IMR-90 (cell line): Measurements from ENCODE around the gene COL20A1. TPM values are rescaled to one million over a fixed set of nuclear protein-coding genes. Genes with fewer than 3 reads are reported as not detected.

Experiments used
- ATAC-seq: fragments of 200-7000 bp; cut with Tn5 transposase; 2 replicates; pipeline ENCODE4 v1.9.1; 2020; ENCODE audit warnings: low read depth, mild to moderate bottlenecking, moderate library complexity
- BruUV-seq: library from RNA; stranded (reverse); fragments of 400-500 nt; replicated peaks from 2 replicates; lab custom pipeline; 2021; lab: Mats Ljungman, UMichigan
- CTCF ChIA-PET: fragments of 300-600 bp; formaldehyde crosslinking; extraction: SDS; loops from one replicate; lab custom pipeline; 2021; ENCODE audit warnings: antibody characterized with exemption; lab: Yijun Ruan, JAX
- POLR2A ChIA-PET: fragments of 300-600 bp; sonication (Branson Sonifier 250); formaldehyde crosslinking; loops from one replicate; lab custom pipeline; 2022; ENCODE audit warnings: antibody characterized with exemption; ENCODE audit not compliant: unreplicated experiment; lab: Charles Lee
- DNase-seq: peaks from one replicate; pipeline ENCODE4 v3.0.0; 2013
- H2AFZ ChIP-seq: replicated peaks from 2 replicates; pipeline ENCODE3; 2013; ENCODE audit warnings: low read length, mild to moderate bottlenecking; ENCODE audit not compliant: poor library complexity
- H2AK5ac ChIP-seq: 2 replicates; pipeline ENCODE4 v1.6.1; 2013; ENCODE audit warnings: low read depth, low read length, inconsistent platforms
- H2AK9ac ChIP-seq: replicated peaks from 2 replicates; pipeline ENCODE3; 2013; ENCODE audit warnings: mild to moderate bottlenecking, low read depth, low read length, moderate library complexity; ENCODE audit not compliant: poor library complexity
- H2BK120ac ChIP-seq: 2 replicates; pipeline ENCODE4 v1.6.1; 2013; ENCODE audit warnings: low read depth, low read length, inconsistent platforms
- H2BK15ac ChIP-seq: 3 replicates; pipeline ENCODE4 v1.6.1; 2013; ENCODE audit warnings: low read depth, low read length, inconsistent platforms
- H2BK20ac ChIP-seq: 2 replicates; pipeline ENCODE4 v1.6.1; 2013; ENCODE audit warnings: low read depth, mild to moderate bottlenecking, inconsistent platforms, low read length, moderate library complexity
- H2BK5ac ChIP-seq: 2 replicates; pipeline ENCODE4 v1.6.1; 2013; ENCODE audit warnings: mild to moderate bottlenecking, low read depth, low read length, inconsistent platforms; ENCODE audit not compliant: poor library complexity, severe bottlenecking
- H3K14ac ChIP-seq: replicated peaks from 2 replicates; pipeline ENCODE4 v1.6.1; 2013; ENCODE audit warnings: low read depth, low read length, inconsistent platforms
- H3K18ac ChIP-seq: 2 replicates; pipeline ENCODE4 v1.6.1; 2013; ENCODE audit warnings: low read depth, low read length, control low read depth
- H3K23ac ChIP-seq: 2 replicates; pipeline ENCODE4 v1.6.1; 2013; ENCODE audit warnings: low read depth, low read length, inconsistent platforms
- H3K27ac ChIP-seq: 2 replicates; pipeline ENCODE4 v1.5.1; 2013; ENCODE audit warnings: mild to moderate bottlenecking, control low read depth, low read length; ENCODE audit not compliant: insufficient read depth
- H3K27me3 ChIP-seq: 2 replicates; pipeline ENCODE4 v1.6.1; 2013; ENCODE audit warnings: low read length; ENCODE audit not compliant: control insufficient read depth, insufficient read depth
- H3K36me3 ChIP-seq: 2 replicates; pipeline ENCODE4 v1.6.1; 2013; ENCODE audit warnings: low read length, mixed read lengths; ENCODE audit not compliant: control insufficient read depth, insufficient read depth
- H3K4ac ChIP-seq: 2 replicates; pipeline ENCODE4 v1.6.1; 2013; ENCODE audit warnings: low read depth, low read length, inconsistent platforms
- H3K4me1 ChIP-seq: 2 replicates; pipeline ENCODE4 v1.6.1; 2013; ENCODE audit warnings: low read length, mixed read lengths; ENCODE audit not compliant: control insufficient read depth, insufficient read depth
- H3K4me2 ChIP-seq: 2 replicates; pipeline ENCODE4 v1.6.1; 2013; ENCODE audit warnings: low read depth, mild to moderate bottlenecking, control low read depth, low read length, moderate library complexity
- H3K4me3 ChIP-seq: 2 replicates; pipeline ENCODE4 v1.5.1; 2013; ENCODE audit warnings: low read depth, mild to moderate bottlenecking, control low read depth, low read length, moderate library complexity; ENCODE audit not compliant: insufficient read depth
- H3K56ac ChIP-seq: 2 replicates; pipeline ENCODE4 v1.6.1; 2013; ENCODE audit warnings: low read length, inconsistent platforms; ENCODE audit not compliant: insufficient read depth; ENCODE audit errors: extremely low read depth
- H3K79me1 ChIP-seq, 2 experiments: 2 replicates each; pipeline ENCODE4 v1.6.1; 2013; ENCODE audit warnings: low read length in 2 of 2, inconsistent platforms in 1 of 2, low read depth in 1 of 2
- H3K9ac ChIP-seq: 2 replicates; pipeline ENCODE4 v1.6.1; 2013; ENCODE audit warnings: low read depth, low read length, control low read depth
- H3K9me1 ChIP-seq: 2 replicates; pipeline ENCODE4 v1.6.1; 2013; ENCODE audit warnings: low read length, inconsistent platforms; ENCODE audit not compliant: insufficient read depth
- H3K9me3 ChIP-seq: 2 replicates; pipeline ENCODE4 v1.6.1; 2013; ENCODE audit warnings: low read length; ENCODE audit not compliant: control insufficient read depth, insufficient read depth
- H4K20me1 ChIP-seq: 2 replicates; pipeline ENCODE4 v1.6.1; 2013; ENCODE audit warnings: low read length, inconsistent platforms; ENCODE audit not compliant: insufficient read depth
- H4K5ac ChIP-seq: 2 replicates; pipeline ENCODE4 v1.6.1; 2013; ENCODE audit warnings: mild to moderate bottlenecking, low read depth, low read length, control low read depth
- H4K8ac ChIP-seq, 2 experiments: 2 replicates each; pipeline ENCODE4 v1.6.1; 2013; ENCODE audit warnings: low read depth in 2 of 2, low read length in 2 of 2, control low read depth in 1 of 2, inconsistent platforms in 1 of 2
- H4K91ac ChIP-seq: 2 replicates; pipeline ENCODE4 v1.6.1; 2013; ENCODE audit warnings: low read depth, low read length, inconsistent platforms; ENCODE audit not compliant: insufficient read depth
- BHLHE40 ChIP-seq: fragments of 150-350 bp; IDR thresholded peaks from 2 replicates; pipeline ENCODE4 v1.6.1; 2016; ENCODE audit warnings: mild to moderate bottlenecking, low read depth, low read length
- CEBPB ChIP-seq: IDR thresholded peaks from 2 replicates; pipeline ENCODE4 v1.6.1; 2012; ENCODE audit warnings: low read depth, low read length, improper control_type of control experiment
- CHD1 ChIP-seq: IDR thresholded peaks from 2 replicates; pipeline ENCODE4 v1.6.1; 2012; ENCODE audit warnings: low read depth, low read length, improper control_type of control experiment
- ELK1 ChIP-seq: fragments of 150-350 bp; IDR thresholded peaks from 2 replicates; pipeline ENCODE4 v1.6.1; 2016; ENCODE audit warnings: low read depth, mild to moderate bottlenecking, low read length, moderate library complexity, borderline replicate concordance
- FOS ChIP-seq: fragments of 150-350 bp; IDR thresholded peaks from 2 replicates; pipeline ENCODE4 v1.6.1; 2016; ENCODE audit warnings: low read depth, low read length
- MAFK ChIP-seq: IDR thresholded peaks from 2 replicates; pipeline ENCODE4 v1.6.1; 2012; ENCODE audit warnings: low read depth, low read length, improper control_type of control experiment
- MXI1 ChIP-seq: IDR thresholded peaks from 2 replicates; pipeline ENCODE4 v1.6.1; 2012; ENCODE audit warnings: low read depth, mild to moderate bottlenecking, low read length, moderate library complexity, borderline replicate concordance
- NFE2L2 ChIP-seq: fragments of 150-350 bp; IDR thresholded peaks from 2 replicates; pipeline ENCODE4 v1.6.1; 2016; ENCODE audit warnings: low read depth, mild to moderate bottlenecking, low read length
- RAD21 ChIP-seq: IDR thresholded peaks from 2 replicates; pipeline ENCODE4 v1.6.1; 2012; ENCODE audit warnings: low read length, improper control_type of control experiment
- RCOR1 ChIP-seq: IDR thresholded peaks from 2 replicates; pipeline ENCODE4 v1.6.1; 2012; ENCODE audit warnings: mild to moderate bottlenecking, low read length, improper control_type of control experiment; ENCODE audit not compliant: insufficient replicate concordance
- RFX5 ChIP-seq: IDR thresholded peaks from 2 replicates; pipeline ENCODE4 v1.8.0; 2012; ENCODE audit warnings: low read depth, mild to moderate bottlenecking, low read length, moderate library complexity
- SMC3 ChIP-seq: fragments of 150-350 bp; IDR thresholded peaks from 2 replicates; pipeline ENCODE4 v1.6.1; 2016; ENCODE audit warnings: low read depth, mild to moderate bottlenecking, antibody characterized with exemption, low read length, moderate library complexity
- USF2 ChIP-seq: fragments of 150-350 bp; IDR thresholded peaks from 2 replicates; pipeline ENCODE4 v1.6.1; 2017; ENCODE audit warnings: mild to moderate bottlenecking, antibody characterized with exemption, low read length, low read depth
- WGBS, 2 experiments: methylation state at CpG; one replicate each; pipeline versions ENCODE4 v1.1.5 to v1.1.7; 2013; ENCODE audit warnings: missing lambda C conversion rate in 2 of 2; ENCODE audit not compliant: insufficient read length in 1 of 2; ENCODE audit errors: extremely low coverage in 2 of 2; 5-methylcytosine and 5-hydroxymethylcytosine counted together
- dilution Hi-C: fragments of 300-500 bp; cut with HindIII; formaldehyde crosslinking; loops from one replicate; pipeline ENCODE4 v1.14.3; 2018; ENCODE audit warnings: low sequenced_read_pairs; ENCODE audit not compliant: unreplicated experiment
- in situ Hi-C: fragments of 300-500 bp; cut with MboI; formaldehyde crosslinking; loops from 3 replicates; pipeline ENCODE4 v1.14.3; 2019; ENCODE audit warnings: low sequenced_read_pairs, inconsistent platforms, mixed read lengths
- intact Hi-C: fragments of 100-400 bp; cut with micrococcal nuclease; formaldehyde crosslinking; loops from 2 replicates; pipeline ENCODE4 v1.10.0; 2022
- polyA plus RNA-seq, 3 experiments: library from polyadenylated mRNA; depleted of rRNA; stranded (reverse); fragments of >200 nt; gene quantifications; 2 replicates each; pipeline ENCODE4 v1.2.3, GENCODE V29; 2012; ENCODE audit warnings: low replicate concordance in 1 of 3
- total RNA-seq: library from RNA; depleted of rRNA; stranded (reverse); fragments of >200 nt; gene quantifications from 2 replicates; pipeline ENCODE4 v1.2.3, GENCODE V29; 2012
- TF ChIP-seq, protein P1 (sequence below): conservative IDR thresholded peaks from 2 replicates; pipeline ENCODE4 v1.5.1; 2012; ENCODE audit warnings: mild to moderate bottlenecking, low read depth, low read length, improper control_type of control experiment

The COL20A1 gene
- total and polyA plus RNA-seq, 2 of the 4 experiments (the other 2 are of a cell fraction) = not detected

DNA sequence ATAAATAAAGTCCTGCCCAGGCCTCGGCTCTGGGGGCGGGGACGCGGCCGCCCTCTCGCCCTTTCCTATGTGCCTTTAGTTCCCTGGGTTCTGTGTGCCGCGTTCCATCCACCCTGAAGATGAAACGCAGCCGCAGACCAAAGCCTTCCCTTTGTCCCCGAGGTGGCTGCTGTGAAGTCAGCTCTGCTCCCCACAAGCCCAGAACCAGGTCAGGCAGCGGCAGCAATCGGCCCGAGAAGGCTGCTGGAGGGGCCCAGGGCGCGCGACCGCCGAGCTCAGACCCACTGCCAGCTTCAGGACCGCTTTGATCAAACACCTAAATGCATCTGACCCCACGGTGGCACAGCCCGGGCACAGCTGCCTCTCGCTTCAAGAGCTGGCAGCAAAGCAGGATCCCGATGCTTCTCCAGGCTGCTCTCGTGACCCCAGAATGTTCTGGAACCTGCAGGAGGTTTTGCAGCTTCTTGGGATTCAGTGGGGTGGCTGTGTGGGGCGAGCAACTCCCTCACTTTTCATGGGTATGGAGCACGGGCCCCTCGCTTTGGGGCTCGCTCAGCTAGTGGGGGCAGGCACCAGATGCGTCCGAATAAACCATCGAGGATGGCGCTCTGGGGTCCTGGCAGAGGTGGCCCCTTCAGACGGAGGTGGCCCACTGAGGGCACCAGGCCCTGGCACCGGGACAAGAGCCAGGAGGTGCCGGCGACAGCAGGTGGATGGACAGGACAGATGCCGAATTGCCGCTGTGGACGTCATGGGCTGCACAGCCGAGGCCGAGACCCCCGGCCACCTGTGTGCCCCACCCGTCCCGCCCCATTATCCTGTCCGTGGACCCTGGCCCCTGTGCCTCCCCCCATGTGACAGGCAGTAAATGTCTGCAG is 55.2 kb downstream of the COL20A1 start:
- H3K14ac ChIP-seq = no peak overlapping the region
- no TSS peak for BruUV-seq
- no peak for DNase-seq
- ChIA-PET CTCF (no interaction called here), POLR2A (no interaction called here)
- no peak overlapping the region for H2AFZ ChIP-seq
- no peaks in the 10 kb centered on the region for H3K36me3 ChIP-seq
- 82% methylated on average over 30 of the region's 46 CpGs; no CpG with 5 or more reads in 1 of the 2 experiments for WGBS, 2 experiments
- in situ Hi-C loops (no loop called here), dilution Hi-C loops (no loop called here), intact Hi-C loops (no loop called here)
- H4K20me1 ChIP-seq = no peaks in the 10 kb centered on the region
- no peak overlapping the region for H2AK9ac ChIP-seq
- no peak overlapping the region for H4K91ac ChIP-seq
- no peak for ATAC-seq
- H3K9me3 ChIP-seq = peaks cover 3% of the 10 kb centered on the region; the same call in 1 of the 2 replicates
- no peak overlapping the region for H2BK20ac ChIP-seq
- H3K27me3 ChIP-seq = peaks cover 31% of the 10 kb centered on the region
- H3K56ac ChIP-seq = no peak overlapping the region
- no peak overlapping the region for H4K8ac ChIP-seq
- no peak overlapping the region for H3K23ac ChIP-seq
- no peak overlapping the region for H3K27ac ChIP-seq
- TF ChIP-seq BHLHE40 (no peak), SMC3 (no peak), CEBPB (no peak), ELK1 (no peak), USF2 (no peak), MAFK (no peak), MXI1 (no peak), RAD21 (no peak), CHD1 (no peak), NFE2L2 (no peak), RFX5 (no peak), FOS (no peak), RCOR1 (no peak)
- TF ChIP-seq, protein P1, sequence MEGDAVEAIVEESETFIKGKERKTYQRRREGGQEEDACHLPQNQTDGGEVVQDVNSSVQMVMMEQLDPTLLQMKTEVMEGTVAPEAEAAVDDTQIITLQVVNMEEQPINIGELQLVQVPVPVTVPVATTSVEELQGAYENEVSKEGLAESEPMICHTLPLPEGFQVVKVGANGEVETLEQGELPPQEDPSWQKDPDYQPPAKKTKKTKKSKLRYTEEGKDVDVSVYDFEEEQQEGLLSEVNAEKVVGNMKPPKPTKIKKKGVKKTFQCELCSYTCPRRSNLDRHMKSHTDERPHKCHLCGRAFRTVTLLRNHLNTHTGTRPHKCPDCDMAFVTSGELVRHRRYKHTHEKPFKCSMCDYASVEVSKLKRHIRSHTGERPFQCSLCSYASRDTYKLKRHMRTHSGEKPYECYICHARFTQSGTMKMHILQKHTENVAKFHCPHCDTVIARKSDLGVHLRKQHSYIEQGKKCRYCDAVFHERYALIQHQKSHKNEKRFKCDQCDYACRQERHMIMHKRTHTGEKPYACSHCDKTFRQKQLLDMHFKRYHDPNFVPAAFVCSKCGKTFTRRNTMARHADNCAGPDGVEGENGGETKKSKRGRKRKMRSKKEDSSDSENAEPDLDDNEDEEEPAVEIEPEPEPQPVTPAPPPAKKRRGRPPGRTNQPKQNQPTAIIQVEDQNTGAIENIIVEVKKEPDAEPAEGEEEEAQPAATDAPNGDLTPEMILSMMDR = no peak
- H3K4me2 ChIP-seq = no peak overlapping the region
- H3K4ac ChIP-seq = no peak overlapping the region
- no peak overlapping the region for H4K5ac ChIP-seq
- no peak overlapping the region for H2BK5ac ChIP-seq
- H2BK15ac ChIP-seq = no peak overlapping the region
- no peak overlapping the region for H2BK120ac ChIP-seq
- no peaks in the 10 kb centered on the region for H3K79me1 ChIP-seq
- H2AK5ac ChIP-seq = no peak overlapping the region
- no peak overlapping the region for H3K9ac ChIP-seq
- H3K9me1 ChIP-seq = no peaks in the 10 kb centered on the region
- no peak overlapping the region for H3K4me3 ChIP-seq
- no peaks in the 10 kb centered on the region for H3K4me1 ChIP-seq
- H3K18ac ChIP-seq = no peak overlapping the region
